ENCODE data around the gene BTAF1. TPM values are rescaled to one million over a fixed set of nuclear protein-coding genes. Genes with fewer than 3 reads are reported as not detected.

The BTAF1 gene
- 35.5 and 37.0 TPM in 2 replicates for total RNA-seq (2022)
- percentile 90 among the genes with signal in this experiment for Bru-seq, nascent RNA
- percentile 90 among the genes with signal in this experiment for BruChase-seq, experiment 1, labeled RNA remaining after a 6-hour chase
- percentile 88 among the genes with signal in this experiment for BruChase-seq, experiment 2, labeled RNA remaining after a 2-hour chase
- long read RNA-seq, full-length matches to known transcripts, result 18 of 40 reads
- long read RNA-seq, partial matches to known transcripts, result 10 of 40 reads
- long read RNA-seq, other reads (novel, unspliced or antisense), result 12 of 40 reads

- Mint-ChIP-seq H3K9me3 (ENCODE audit: unreplicated experiment) (no peaks in the 10 kb centered on the region), H3K27me3 (ENCODE audit: insufficient read depth, unreplicated experiment) (no peaks in the 10 kb centered on the region), H3K4me1 (ENCODE audit: insufficient read depth, unreplicated experiment) (peaks cover 17% of the 10 kb centered on the region), H3K36me3 (ENCODE audit: insufficient read depth, unreplicated experiment) (peaks cover 19% of the 10 kb centered on the region), H3K4me3 (ENCODE audit: unreplicated experiment) (peak within 1 kb of the TSS; percentile 84), H3K27ac (ENCODE audit: low read depth, unreplicated experiment) (peak within 1 kb of the TSS; percentile 98)
- no peak for TF ChIP-seq CTCF (IDR thresholded peaks at IDR 0.05; ENCODE audit: unreplicated experiment)
- ChIA-PET CTCF (interaction anchor here (0.6 to 2.0 kb wide), 2 partner anchors 15 to 382 kb away, joined by 3 to 5 read pairs; partner anchors contain the start of gene FGFBP3), POLR2A (interaction anchor here (0.5 to 5.0 kb wide), 35 partner anchors 9 to 1308 kb away, joined by 3 to 95 read pairs (median 5); partner anchors contain the start of genes CPEB3, FGFBP3, MARCHF5 and RPP30)
- peak; percentile 90 for DNase-seq (ENCODE audit: unreplicated experiment)
- intact Hi-C loops (cut with micrococcal nuclease), result loop anchor here (10.0 kb wide), 1 partner anchor 511 kb away; no protein-coding TSS in a partner anchor
- BruUV-seq (replicated peaks), result TSS peak; percentile 97
Observed at GRCh38 chr10:91923371-91924211, at the start of gene BTAF1. Gene BTAF1, plus strand, starts transcription at chr10:91923770. Its CDS starts 307 bp downstream, at chr10:91924077.

GRCh38 chr10:91875156-91875555 is 48.4 kb upstream of the BTAF1 start:
- H3K27ac Mint-ChIP-seq (ENCODE audit: low read depth, unreplicated experiment), result no peak overlapping the region
- POLR2A ChIA-PET, result no interaction called here
- H3K36me3 Mint-ChIP-seq (ENCODE audit: insufficient read depth, unreplicated experiment), result no peaks in the 10 kb centered on the region
- no peaks in the 10 kb centered on the region for H3K9me3 Mint-ChIP-seq (ENCODE audit: unreplicated experiment)
- DNase-seq (ENCODE audit: unreplicated experiment), result no peak
- no TSS peak for BruUV-seq (replicated peaks)
- H3K4me3 Mint-ChIP-seq (ENCODE audit: unreplicated experiment), result no peak overlapping the region
- CTCF ChIA-PET, result no interaction called here
- no peaks in the 10 kb centered on the region for H3K27me3 Mint-ChIP-seq (ENCODE audit: insufficient read depth, unreplicated experiment)
- TF ChIP-seq CTCF (IDR thresholded peaks at IDR 0.05; ENCODE audit: unreplicated experiment), result no peak
- intact Hi-C loops (cut with micrococcal nuclease), result no loop called here
- H3K4me1 Mint-ChIP-seq (ENCODE audit: insufficient read depth, unreplicated experiment), result no peaks in the 10 kb centered on the region

- no peaks in the 10 kb centered on the region for H3K4me1 Mint-ChIP-seq (ENCODE audit: insufficient read depth, unreplicated experiment)
- H3K36me3 Mint-ChIP-seq (ENCODE audit: insufficient read depth, unreplicated experiment), result no peaks in the 10 kb centered on the region
- intact Hi-C loops (cut with micrococcal nuclease), result no loop called here
- ChIA-PET POLR2A (no interaction called here), CTCF (no interaction called here)
- DNase-seq (ENCODE audit: unreplicated experiment), result no peak
- H3K9me3 Mint-ChIP-seq (ENCODE audit: unreplicated experiment), result no peaks in the 10 kb centered on the region
- BruUV-seq (replicated peaks), result no TSS peak
- no peaks in the 10 kb centered on the region for H3K27me3 Mint-ChIP-seq (ENCODE audit: insufficient read depth, unreplicated experiment)
- no peak overlapping the region for H3K4me3 Mint-ChIP-seq (ENCODE audit: unreplicated experiment)
- TF ChIP-seq CTCF (IDR thresholded peaks at IDR 0.05; ENCODE audit: unreplicated experiment), result no peak
- no peak overlapping the region for H3K27ac Mint-ChIP-seq (ENCODE audit: low read depth, unreplicated experiment)
Observed at GRCh38 chr10:91875779-91876178, 47.8 kb upstream of the BTAF1 start.
